H1 (cell line): ENCODE results near the gene ELAVL2. TPM values are rescaled to one million over a fixed set of nuclear protein-coding genes. Genes with fewer than 3 reads are reported as not detected.

Source experiments
- CTCF ChIA-PET: fragments of 300-600 bp; sonication (Branson Sonifier 250); formaldehyde crosslinking; loops from one replicate; lab custom pipeline; 2021; ENCODE audit not compliant: partially characterized antibody; lab: Charles Lee
- POLR2A ChIA-PET: fragments of 300-600 bp; sonication (Branson Sonifier 250); formaldehyde crosslinking; loops from one replicate; lab custom pipeline; 2021; ENCODE audit warnings: inconsistent platforms; ENCODE audit not compliant: partially characterized antibody; lab: Charles Lee
- DNase-seq, 2 experiments: peaks; one replicate each; pipeline versions ENCODE4 v3.0.0 to v3.0.0-alpha.2; 2010 to 2022; ENCODE audit warnings: low spot score in 2 of 2, low read depth in 1 of 2, mixed read lengths in 1 of 2
- FAIRE-seq: peaks from 2 replicates; lab custom pipeline; 2011; peaks lifted over from hg19 to GRCh38; lab: Jason Lieb, UNC
- H2AFZ ChIP-seq: 2 replicates; pipeline ENCODE4 v1.8.1; 2012; ENCODE audit warnings: low read length, inconsistent platforms
- H2AK5ac ChIP-seq: 2 replicates; pipeline ENCODE4 v1.6.1; 2013; ENCODE audit warnings: low read depth, low read length
- H2BK120ac ChIP-seq: replicated peaks from 2 replicates; pipeline ENCODE3; 2013; ENCODE audit warnings: low read depth, low read length, inconsistent platforms
- H2BK12ac ChIP-seq: 2 replicates; pipeline ENCODE4 v1.6.1; 2013; ENCODE audit warnings: low read depth, low read length
- H2BK15ac ChIP-seq: 2 replicates; pipeline ENCODE4 v1.6.1; 2013; ENCODE audit warnings: low read length
- H2BK20ac ChIP-seq: 2 replicates; pipeline ENCODE4 v1.6.1; 2013; ENCODE audit warnings: low read length
- H2BK5ac ChIP-seq: 2 replicates; pipeline ENCODE4 v1.6.1; 2013; ENCODE audit warnings: low read depth, low read length
- H3K14ac ChIP-seq: 2 replicates; pipeline ENCODE4 v1.6.1; 2013; ENCODE audit warnings: inconsistent platforms; ENCODE audit not compliant: insufficient read length
- H3K18ac ChIP-seq: 2 replicates; pipeline ENCODE4 v1.6.1; 2013; ENCODE audit warnings: low read length; ENCODE audit errors: extremely low read depth
- H3K23ac ChIP-seq: 2 replicates; pipeline ENCODE4 v1.6.1; 2013; ENCODE audit warnings: inconsistent platforms; ENCODE audit not compliant: insufficient read length
- H3K23me2 ChIP-seq: 2 replicates; pipeline ENCODE4 v1.6.1; 2013; ENCODE audit warnings: low read depth, low read length
- H3K27ac ChIP-seq: 2 replicates; pipeline ENCODE4 v1.6.1; 2011; ENCODE audit warnings: low read depth, low read length, inconsistent platforms
- H3K27me3 ChIP-seq, 4 experiments: replicated peaks in 1 of 4; 1 replicate in 1 of 4; 2 replicates in 3 of 4; pipeline versions ENCODE4 v1.6.1 to v1.8.1; 2011 to 2013; ENCODE audit warnings: low read length in 3 of 4, mild to moderate bottlenecking in 3 of 4, inconsistent platforms in 2 of 4, mixed read lengths in 2 of 4, moderate library complexity in 1 of 4; ENCODE audit not compliant: control insufficient read depth in 3 of 4, insufficient read depth in 3 of 4; ENCODE audit errors: extremely low read depth in 1 of 4
- H3K36me3 ChIP-seq, 4 experiments: 2 replicates each; pipeline versions ENCODE4 v1.6.1 to v1.8.1; 2011 to 2013; ENCODE audit warnings: mild to moderate bottlenecking in 4 of 4, low read length in 3 of 4, moderate library complexity in 2 of 4, control low read depth in 1 of 4, inconsistent platforms in 1 of 4; ENCODE audit not compliant: insufficient read depth in 4 of 4, control insufficient read depth in 2 of 4
- H3K4ac ChIP-seq: replicated peaks from 2 replicates; pipeline ENCODE3; 2013; ENCODE audit warnings: low read length, low read depth, mixed read lengths, inconsistent platforms; ENCODE audit not compliant: insufficient read length
- H3K4me1 ChIP-seq, 4 experiments: replicated peaks in 1 of 4; 1 replicate in 1 of 4; 2 replicates in 3 of 4; pipeline versions ENCODE4 v1.6.1 to v1.8.1; 2011 to 2013; ENCODE audit warnings: low read length in 3 of 4, inconsistent platforms in 2 of 4, mixed read lengths in 1 of 4; ENCODE audit not compliant: insufficient read depth in 4 of 4, control insufficient read depth in 3 of 4
- H3K4me2 ChIP-seq, 2 experiments: 2 replicates each; pipeline versions ENCODE4 v1.6.1 to v1.8.1; 2011 to 2013; ENCODE audit warnings: low read depth in 2 of 2, low read length in 2 of 2, control low read depth in 1 of 2, inconsistent platforms in 1 of 2, mild to moderate bottlenecking in 1 of 2; ENCODE audit not compliant: insufficient read depth in 1 of 2
- H3K4me3 ChIP-seq, 4 experiments: fragments of 200-600, 300-600 bp in 1 of 4; sonication (generic), shearing (Covaris generic), sonication (Bioruptor Twin) in 1 of 4; 2 replicates each; pipeline versions ENCODE4 v1.5.1 to v1.8.1; 2011 to 2016; ENCODE audit warnings: low read length in 4 of 4, low read depth in 3 of 4, control low read depth in 2 of 4, inconsistent platforms in 2 of 4, mild to moderate bottlenecking in 2 of 4, mixed read lengths in 1 of 4, moderate library complexity in 1 of 4; ENCODE audit not compliant: insufficient read depth in 2 of 4; ENCODE audit errors: extremely low read depth in 1 of 4
- H3K56ac ChIP-seq: replicated peaks from 2 replicates; pipeline ENCODE3; 2013; ENCODE audit warnings: low read depth, mild to moderate bottlenecking, mixed read lengths, low read length, inconsistent platforms; ENCODE audit not compliant: insufficient read length
- H3K79me1 ChIP-seq: 2 replicates; pipeline ENCODE4 v1.6.1; 2013; ENCODE audit warnings: low read depth, low read length, control low read depth
- H3K79me2 ChIP-seq, 2 experiments: 2 replicates each; pipeline versions ENCODE4 v1.6.1 to v1.8.1; 2012 to 2013; ENCODE audit warnings: low read length in 2 of 2, mild to moderate bottlenecking in 2 of 2, inconsistent platforms in 1 of 2; ENCODE audit not compliant: insufficient read depth in 2 of 2, control insufficient read depth in 1 of 2
- H3K9ac ChIP-seq, 4 experiments: replicated peaks in 1 of 4; 1 replicate in 1 of 4; 2 replicates in 3 of 4; pipeline versions ENCODE4 v1.6.1 to v1.8.1; 2011 to 2013; ENCODE audit warnings: low read depth in 3 of 4, low read length in 3 of 4, control low read depth in 2 of 4, mild to moderate bottlenecking in 2 of 4, moderate library complexity in 2 of 4, inconsistent platforms in 1 of 4; ENCODE audit errors: extremely low read depth in 1 of 4
- H3K9me3 ChIP-seq, 2 experiments: 2 replicates each; pipeline versions ENCODE4 v1.6.1 to v1.8.1; 2012 to 2013; ENCODE audit warnings: mild to moderate bottlenecking in 2 of 2, moderate library complexity in 2 of 2, control low read depth in 1 of 2, inconsistent platforms in 1 of 2, low read depth in 1 of 2, low read length in 1 of 2, mixed read lengths in 1 of 2; ENCODE audit not compliant: insufficient read depth in 2 of 2
- H4K20me1 ChIP-seq, 2 experiments: replicated peaks in 1 of 2; 2 replicates each; pipeline versions ENCODE3 to v1.8.1; 2011 to 2013; ENCODE audit warnings: inconsistent platforms in 2 of 2, low read length in 2 of 2, mild to moderate bottlenecking in 1 of 2; ENCODE audit not compliant: insufficient read depth in 2 of 2, control insufficient read depth in 1 of 2
- H4K5ac ChIP-seq: 2 replicates; pipeline ENCODE4 v1.6.1; 2013; ENCODE audit warnings: low read length, low read depth, mixed read lengths, inconsistent platforms; ENCODE audit not compliant: insufficient read length
- H4K8ac ChIP-seq: 2 replicates; pipeline ENCODE4 v1.8.0; 2013; ENCODE audit warnings: mild to moderate bottlenecking, moderate library complexity, low read length, inconsistent platforms; ENCODE audit not compliant: insufficient read depth; ENCODE audit errors: extremely low read depth
- H4K91ac ChIP-seq: replicated peaks from 2 replicates; pipeline ENCODE3; 2013; ENCODE audit warnings: low read length, mixed read lengths, inconsistent platforms; ENCODE audit not compliant: insufficient read length
- NANOG ChIP-seq: IDR thresholded peaks from 2 replicates; pipeline ENCODE4 v1.6.1; 2011; ENCODE audit warnings: low read length, low read depth, mild to moderate bottlenecking, inconsistent platforms; ENCODE audit not compliant: insufficient read depth, poor library complexity, severe bottlenecking
- SP1 ChIP-seq: IDR thresholded peaks from 2 replicates; pipeline ENCODE4 v1.6.1; 2011; ENCODE audit warnings: low read depth, low read length
- SP2 ChIP-seq: IDR thresholded peaks from 2 replicates; pipeline ENCODE4 v1.6.1; 2012; ENCODE audit warnings: mild to moderate bottlenecking, low read length, inconsistent platforms
- SP4 ChIP-seq: IDR thresholded peaks from 2 replicates; pipeline ENCODE4 v1.6.1; 2012; ENCODE audit warnings: low read length, inconsistent platforms
- TEAD4 ChIP-seq: IDR thresholded peaks from 2 replicates; pipeline ENCODE4 v1.6.1; 2012; ENCODE audit warnings: low read depth, low read length, inconsistent platforms, mixed read lengths
- WGBS, 2 experiments: shearing (Covaris generic) in 1 of 2; methylation state at CpG; one replicate each; pipeline versions ENCODE4 v1.1.6 to v1.1.7; 2013 to 2015; ENCODE audit warnings: low lambda C conversion rate in 2 of 2, mixed read lengths in 2 of 2, inconsistent platforms in 1 of 2, low coverage in 1 of 2, missing lambda C conversion rate in 1 of 2; ENCODE audit not compliant: insufficient replicate concordance in 2 of 2, insufficient coverage in 1 of 2, insufficient read length in 1 of 2; ENCODE audit errors: extremely low coverage in 1 of 2, missing lambda C conversion rate in 1 of 2; 5-methylcytosine and 5-hydroxymethylcytosine counted together
- polyA plus RNA-seq, 7 experiments: library from polyadenylated mRNA; depleted of rRNA in 3 of 7; stranded (reverse) in 5 of 7; unstranded in 2 of 7; fragments of >200 nt in 5 of 7; fragments of 200-250 nt in 2 of 7; gene quantifications; 1 replicate in 5 of 7; 2 replicates in 1 of 7; 4 replicates in 1 of 7; pipeline versions ENCODE4 v1.2.1 to v1.2.3, GENCODE V29; 2011 to 2013; ENCODE audit warnings: missing spikeins in 2 of 7, mixed read lengths in 2 of 7
- total RNA-seq: library from RNA; stranded (reverse); fragmentation: NEBNext Ultra II Directional; extraction: Animal tissue kit (Norgen Biotek cat#: 25700); gene quantifications from 2 replicates; pipeline ENCODE4 v1.2.1, GENCODE V29; 2021
- TF ChIP-seq, protein P1 (sequence below): IDR thresholded peaks from 2 replicates; pipeline ENCODE4 v1.6.1; 2012; ENCODE audit warnings: inconsistent platforms
- TF ChIP-seq, protein P2 (sequence below): IDR thresholded peaks from 2 replicates; pipeline ENCODE4 v1.6.1; 2012; ENCODE audit warnings: low read length, inconsistent platforms
- TF ChIP-seq, protein P3 (sequence below): IDR thresholded peaks from 2 replicates; pipeline ENCODE4 v1.6.1; 2011; ENCODE audit warnings: low read depth, mild to moderate bottlenecking, low read length; ENCODE audit not compliant: insufficient read depth

Gene ELAVL2
- total and polyA plus RNA-seq, 2 of the 8 experiments (the other 6 are each of a cell fraction or from before 2014, with no cell fraction given), result 4.9 to 21.9 TPM

DNA sequence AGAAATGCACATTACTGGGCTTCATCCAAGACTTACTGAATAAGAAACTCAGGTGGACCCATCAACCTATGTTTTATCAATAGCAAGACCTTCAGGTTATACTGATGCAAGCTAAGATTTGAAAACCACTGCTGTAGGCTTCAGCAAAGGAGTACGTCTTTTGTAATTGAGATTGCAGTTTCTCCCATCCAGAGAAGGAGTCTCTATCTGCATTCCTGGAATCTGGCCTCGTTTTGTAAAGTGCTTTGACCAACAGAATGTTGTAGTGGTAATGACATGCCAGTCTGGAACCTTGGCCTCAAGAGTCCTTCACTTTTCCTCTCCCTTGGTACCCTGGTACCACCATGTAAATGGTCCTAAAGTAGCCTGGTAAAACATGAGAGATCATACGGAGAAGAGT lies 32.2 kb upstream of the ELAVL2 start:
- Histone ChIP-seq H3K18ac (no peak overlapping the region), H3K27ac (no peak overlapping the region), H2BK5ac (no peak overlapping the region), H2AFZ (peak overlapping the region; percentile 38; the same call in 1 of the 2 replicates), H3K9ac (no peak overlapping the region), H3K4ac (no peak overlapping the region), H3K36me3 (no peaks in the 10 kb centered on the region), H4K5ac (no peak overlapping the region), H3K27me3 (no peaks in the 10 kb centered on the region), H2BK15ac (no peak overlapping the region), H4K8ac (no peak overlapping the region), H2BK20ac (no peak overlapping the region), H3K79me2 (no peaks in the 10 kb centered on the region), H3K23ac (no peak overlapping the region), H3K4me1 (peaks cover 0 to 4% (median 1%) of the 10 kb centered on the region in 4 experiments; a peak in 1 of 7 replicates), H3K79me1 (no peaks in the 10 kb centered on the region), H3K9me3 (no peaks in the 10 kb centered on the region; a peak in 1 of 4 replicates), H3K4me3 (no peak overlapping the region), H4K91ac (no peak overlapping the region)
- 65% methylated on average over 3 of the region's 3 CpGs; no CpG with 5 or more reads in 1 of the 2 experiments for WGBS, 2 experiments
- peak; percentile 71 for FAIRE-seq
- no peak for DNase-seq
- CTCF ChIA-PET, result interaction anchor here (1.3 kb wide), 1 partner anchor 18 kb away, joined by 3 read pairs; no protein-coding TSS in a partner anchor
- POLR2A ChIA-PET, result no interaction called here
- TF ChIP-seq, protein P1, sequence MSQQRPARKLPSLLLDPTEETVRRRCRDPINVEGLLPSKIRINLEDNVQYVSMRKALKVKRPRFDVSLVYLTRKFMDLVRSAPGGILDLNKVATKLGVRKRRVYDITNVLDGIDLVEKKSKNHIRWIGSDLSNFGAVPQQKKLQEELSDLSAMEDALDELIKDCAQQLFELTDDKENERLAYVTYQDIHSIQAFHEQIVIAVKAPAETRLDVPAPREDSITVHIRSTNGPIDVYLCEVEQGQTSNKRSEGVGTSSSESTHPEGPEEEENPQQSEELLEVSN, result no peak
- TF ChIP-seq SP1 (no peak), SP2 (no peak), NANOG (no peak), SP4 (no peak), TEAD4 (peak; percentile 66)
- TF ChIP-seq, protein P2, sequence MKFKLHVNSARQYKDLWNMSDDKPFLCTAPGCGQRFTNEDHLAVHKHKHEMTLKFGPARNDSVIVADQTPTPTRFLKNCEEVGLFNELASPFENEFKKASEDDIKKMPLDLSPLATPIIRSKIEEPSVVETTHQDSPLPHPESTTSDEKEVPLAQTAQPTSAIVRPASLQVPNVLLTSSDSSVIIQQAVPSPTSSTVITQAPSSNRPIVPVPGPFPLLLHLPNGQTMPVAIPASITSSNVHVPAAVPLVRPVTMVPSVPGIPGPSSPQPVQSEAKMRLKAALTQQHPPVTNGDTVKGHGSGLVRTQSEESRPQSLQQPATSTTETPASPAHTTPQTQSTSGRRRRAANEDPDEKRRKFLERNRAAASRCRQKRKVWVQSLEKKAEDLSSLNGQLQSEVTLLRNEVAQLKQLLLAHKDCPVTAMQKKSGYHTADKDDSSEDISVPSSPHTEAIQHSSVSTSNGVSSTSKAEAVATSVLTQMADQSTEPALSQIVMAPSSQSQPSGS, result no peak
- TF ChIP-seq, protein P3, sequence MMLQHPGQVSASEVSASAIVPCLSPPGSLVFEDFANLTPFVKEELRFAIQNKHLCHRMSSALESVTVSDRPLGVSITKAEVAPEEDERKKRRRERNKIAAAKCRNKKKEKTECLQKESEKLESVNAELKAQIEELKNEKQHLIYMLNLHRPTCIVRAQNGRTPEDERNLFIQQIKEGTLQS, result no peak
- TF ChIP-seq, all 59 proteins: peak for 1
- Histone ChIP-seq H3K56ac (no peak overlapping the region), H2AK5ac (no peak overlapping the region), H2BK120ac (no peak overlapping the region), H3K4me2 (no peak overlapping the region), H3K23me2 (no peaks in the 10 kb centered on the region), H2BK12ac (no peak overlapping the region), H3K14ac (no peak overlapping the region), H4K20me1 (no peaks in the 10 kb centered on the region)
